Stimulated activated CD8-positive, alpha-beta memory T cell treated with anti-CD3 and anti-CD28 coated beads, Interleukin-15, amount 100 ng/mL, for 4 hours (primary cell): ENCODE data around the gene EME2.
"Not testable (repeated sequence)": the region's sequence is repeated elsewhere in the genome, so short reads cannot be mapped to it uniquely, and the experiment has no call there.

ENCODE experiments used
- DNase-seq, 2 donors: peaks; one replicate each; pipeline ENCODE4 v3.0.0-alpha.2; 2020; ENCODE audit warnings: low read depth in 2 of 2

The EME2 gene

DNA sequence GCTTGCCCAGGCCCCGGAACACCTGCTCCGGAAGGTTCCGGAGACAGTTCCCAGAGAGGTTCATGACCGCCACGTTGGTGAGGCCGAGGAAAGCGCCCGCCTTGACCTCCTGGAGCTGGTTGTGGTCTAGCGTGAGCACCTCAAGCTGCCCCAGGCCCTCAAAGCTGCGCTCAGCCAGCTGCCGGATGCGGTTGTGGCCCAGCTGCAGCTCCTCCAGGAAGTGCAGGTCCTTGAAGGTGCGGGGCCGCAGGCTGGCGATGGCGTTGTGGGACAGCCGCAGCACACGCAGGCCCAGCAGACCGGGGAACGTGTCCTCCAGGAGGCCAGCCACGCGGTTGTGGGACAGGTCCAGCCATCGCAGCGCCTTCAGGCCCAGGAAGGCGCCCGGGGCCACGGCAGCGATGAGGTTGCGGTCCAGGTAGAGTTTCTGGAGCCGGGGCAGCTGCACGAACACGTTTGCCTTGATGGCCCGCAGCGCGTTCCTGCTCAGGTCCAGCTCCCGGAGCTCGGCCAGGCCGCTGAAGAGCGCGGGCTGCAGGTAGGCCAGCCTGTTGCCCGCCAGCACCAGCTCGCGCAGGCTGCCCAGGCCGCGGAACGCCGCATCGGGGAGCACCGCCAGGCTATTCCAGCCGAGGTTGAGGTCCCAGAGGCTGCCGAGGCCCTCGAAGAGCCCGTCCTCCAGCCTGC is 18.8 kb downstream of the EME2 start:
- DNase-seq = no peak

DNA sequence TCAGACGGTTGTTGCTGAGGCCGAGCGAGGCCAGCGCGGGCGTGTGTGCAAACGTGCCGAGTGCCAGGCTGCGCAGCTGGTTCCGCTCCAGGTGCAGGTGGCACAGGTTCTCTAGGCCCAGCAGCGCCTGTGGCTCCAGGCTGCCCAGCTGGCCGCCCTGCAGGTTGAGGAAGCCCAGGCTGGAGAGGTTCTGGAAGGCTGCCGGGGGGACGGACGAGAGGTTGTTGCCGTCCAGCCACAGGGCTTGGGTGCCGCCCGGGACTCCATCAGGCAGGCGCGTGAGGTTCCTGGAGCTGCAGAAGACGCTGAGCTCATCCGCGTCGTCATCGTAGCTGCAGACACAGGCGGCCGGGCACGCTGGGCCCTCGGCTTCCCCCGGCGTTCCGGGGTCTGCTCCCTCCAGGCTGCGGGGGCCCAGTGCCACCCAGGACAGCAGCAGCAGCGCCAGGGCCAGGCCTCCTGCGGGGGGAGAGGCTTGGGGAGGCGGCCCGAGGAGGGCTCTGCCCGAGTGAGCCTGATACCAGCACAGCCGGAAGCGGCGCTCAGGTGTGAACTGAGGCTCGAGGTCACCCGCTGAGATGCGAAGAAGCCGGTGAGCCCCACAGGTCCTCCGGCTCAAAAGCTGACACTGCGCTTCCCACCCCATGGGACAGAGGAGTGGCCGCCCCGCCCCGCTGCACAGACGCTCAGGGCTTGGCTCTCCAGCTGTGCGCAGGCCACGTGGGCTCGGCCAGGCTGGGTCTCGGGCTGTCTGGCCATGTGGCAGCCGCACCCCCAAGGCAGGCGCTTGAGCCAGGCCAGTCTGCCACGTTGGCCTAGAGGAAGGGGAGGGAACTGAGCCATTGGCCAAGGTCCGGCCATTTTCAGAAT is 19.6 kb downstream of the EME2 start:
- DNase-seq = no peak

DNA sequence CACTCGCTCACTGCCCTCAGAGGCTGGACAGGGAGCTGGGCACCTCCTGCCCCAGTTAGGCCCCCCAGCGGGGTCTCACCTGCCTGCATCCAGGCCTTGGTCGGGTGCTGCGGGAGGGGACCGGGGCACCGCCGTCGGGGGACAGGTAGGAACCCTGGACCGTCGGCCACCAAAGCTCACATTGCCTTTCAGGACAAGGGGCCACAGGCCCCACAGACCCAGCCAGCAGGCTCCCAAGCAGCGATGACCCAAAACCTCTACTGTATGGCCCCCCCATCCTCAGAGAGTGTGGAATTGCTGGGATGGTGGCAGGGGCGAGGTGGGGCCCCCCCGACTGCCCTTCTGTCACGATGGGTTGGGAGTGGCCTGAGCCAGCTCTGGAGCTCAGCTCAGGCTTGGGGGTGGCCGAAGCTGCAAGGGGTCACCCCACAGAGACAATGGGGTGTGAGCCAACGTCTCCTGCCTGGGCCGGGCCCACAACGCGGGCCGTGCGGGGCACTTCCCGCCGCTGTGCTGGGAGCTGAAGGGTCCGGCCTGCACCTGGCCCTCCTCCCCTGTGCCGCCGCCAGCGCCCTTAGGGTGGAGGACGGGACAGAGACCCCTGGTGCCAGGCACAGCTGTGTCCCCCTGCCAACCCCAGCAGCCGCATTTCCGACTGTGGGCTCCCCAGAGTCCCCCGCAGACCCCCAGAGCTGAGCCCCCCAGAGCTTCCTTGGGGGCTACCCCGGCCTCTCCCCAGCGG is 20.4 kb downstream of the EME2 start:
- DNase-seq = no peak

DNA sequence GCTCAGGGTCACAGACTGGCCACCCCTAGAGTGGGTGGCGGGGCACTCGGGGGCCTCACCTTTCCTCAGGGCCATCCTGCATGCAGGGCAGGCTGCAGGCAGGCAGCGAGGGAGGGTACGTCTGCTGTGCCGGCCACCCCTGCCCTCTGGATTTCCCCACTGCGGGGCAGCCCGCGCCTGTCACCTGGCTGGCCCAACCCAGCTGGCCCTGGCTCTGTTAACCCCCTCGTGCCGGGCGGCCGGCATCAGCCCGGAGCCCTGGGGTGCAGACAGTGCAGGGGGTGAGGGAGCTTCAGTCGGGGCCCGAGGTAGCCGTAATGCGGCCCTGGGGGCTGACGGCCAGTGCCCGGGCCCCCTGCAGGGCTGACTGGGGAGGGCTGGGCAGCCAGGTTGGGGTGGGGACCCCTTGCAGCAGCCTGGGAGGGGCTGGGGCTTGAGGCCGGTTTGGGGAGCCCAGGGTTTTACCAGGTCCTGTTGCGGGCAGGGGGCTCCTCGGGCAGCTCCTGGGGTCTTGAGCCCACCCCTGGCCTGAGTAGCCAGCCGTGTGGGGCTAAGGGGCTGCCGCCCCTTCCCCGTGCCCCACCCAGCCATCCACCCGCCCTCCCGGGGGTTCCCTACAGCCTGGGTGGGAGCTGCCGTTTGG is 21.1 kb downstream of the EME2 start, which contains the start of gene IGFALS:
Gene IGFALS (minus strand): TSS at position 128 of the 643 bp plus-strand sequence. CDS start 53 bp downstream, at position 75.
- DNase-seq = no peak

DNA sequence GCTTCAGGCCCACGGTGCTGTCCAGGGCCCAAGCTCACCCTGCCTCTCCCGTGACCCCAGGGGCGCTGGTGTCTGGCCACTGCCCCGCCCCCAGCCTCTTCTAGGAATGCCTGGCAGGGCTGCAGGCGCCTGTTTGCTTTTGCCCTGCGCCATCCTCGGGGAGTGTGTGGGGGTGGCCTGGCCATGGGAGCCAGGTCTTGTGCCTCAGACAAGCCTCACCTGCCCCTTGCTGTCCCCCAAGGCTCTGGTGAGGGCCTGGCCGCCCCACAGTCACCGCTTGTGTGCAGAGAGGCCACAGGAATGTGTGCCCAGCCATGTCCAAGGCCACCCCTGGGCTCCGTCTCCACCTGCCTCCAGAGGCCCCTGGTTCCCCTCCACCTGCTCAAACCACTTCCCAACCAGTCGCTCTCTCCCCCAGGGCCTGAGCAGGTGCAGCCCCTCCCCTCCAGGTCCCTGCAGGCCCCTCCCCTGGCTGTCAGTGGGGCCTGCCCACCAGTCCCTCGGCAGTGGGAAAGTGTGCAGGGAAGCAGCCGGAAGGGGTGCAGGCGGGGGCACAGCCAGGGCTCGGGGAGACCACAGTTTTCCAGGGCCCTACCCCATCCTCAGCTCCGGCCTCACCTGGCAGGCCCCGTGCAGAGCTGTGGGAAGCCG is 21.7 kb downstream of the EME2 start:
- no peak for DNase-seq

DNA sequence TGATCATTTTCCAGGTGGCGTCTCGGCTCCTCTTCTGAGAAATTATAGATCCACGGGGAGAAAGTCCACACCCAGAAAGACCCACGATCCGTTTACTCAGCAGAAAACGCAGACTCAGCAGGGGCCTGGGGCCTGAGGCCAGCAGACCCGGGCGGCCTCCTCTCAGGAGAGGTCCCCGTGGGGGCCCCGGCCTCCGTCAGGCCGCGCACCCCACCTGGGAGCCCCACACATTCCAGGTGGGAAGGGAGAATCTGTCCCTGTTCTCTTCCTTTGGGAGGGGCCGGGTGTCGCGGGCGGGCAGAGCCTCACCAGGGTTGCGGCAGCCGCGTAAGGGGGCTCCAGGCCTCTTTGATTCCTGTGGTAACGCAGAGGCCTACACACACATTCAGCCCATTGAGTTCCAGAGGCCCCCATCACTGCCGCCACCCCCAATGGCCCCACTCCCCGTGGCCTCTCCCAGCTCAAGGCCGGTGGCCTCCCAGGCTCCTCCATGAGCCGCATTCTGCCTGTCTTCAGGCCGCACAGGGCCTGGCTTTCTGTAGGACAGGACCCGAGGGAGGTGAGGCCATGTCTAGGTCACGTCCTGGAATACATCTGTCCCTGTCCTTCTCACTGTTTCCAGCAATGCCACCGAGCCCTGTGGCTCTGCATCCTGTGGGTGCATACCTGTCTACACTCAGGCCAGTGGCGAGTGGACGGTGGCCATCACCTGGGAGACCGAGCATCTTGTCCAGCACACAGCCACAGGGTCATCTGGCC is 22.5 kb downstream of the EME2 start:
- no peak for DNase-seq

DNA sequence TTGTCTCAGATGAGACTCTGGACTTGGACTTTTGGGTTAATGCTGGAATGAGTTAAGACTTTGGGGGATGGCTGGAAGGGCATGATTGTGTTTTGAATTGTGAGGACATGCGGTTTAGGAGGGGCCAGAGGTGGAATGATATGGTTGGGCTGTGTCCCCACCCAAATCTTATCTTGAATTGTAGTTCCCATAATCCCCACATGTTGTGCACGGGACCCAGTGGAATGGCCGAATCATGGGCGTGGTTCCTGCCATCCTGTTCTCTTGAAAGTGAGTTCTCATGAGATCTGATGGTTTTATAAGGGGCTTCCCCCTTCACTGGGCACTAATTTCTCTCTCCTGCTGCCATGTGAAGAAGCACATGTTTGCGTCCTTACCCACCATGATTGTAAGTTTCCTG is 26.7 kb downstream of the EME2 start:
- not testable (repeated sequence) for DNase-seq

DNA sequence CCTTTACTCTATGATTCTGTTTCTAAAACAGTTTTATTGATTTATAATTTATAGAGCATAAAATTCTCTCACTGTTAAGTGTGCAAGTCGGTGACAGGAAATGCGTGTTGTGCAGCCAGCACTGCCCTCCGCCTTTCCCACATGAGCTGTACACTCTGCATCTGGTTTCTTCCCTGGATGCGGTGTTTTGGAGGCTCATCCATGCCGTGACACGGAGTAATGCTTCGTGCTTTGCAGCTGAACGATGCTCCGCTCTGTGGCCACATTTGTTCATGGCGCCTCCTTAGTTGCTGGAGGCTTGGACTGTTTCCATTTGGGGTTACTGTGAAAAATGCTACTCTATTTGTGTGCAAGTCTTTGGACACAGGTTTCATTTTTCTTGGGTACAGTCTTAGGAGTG is 28.1 kb downstream of the EME2 start:
- DNase-seq = no peak

DNA sequence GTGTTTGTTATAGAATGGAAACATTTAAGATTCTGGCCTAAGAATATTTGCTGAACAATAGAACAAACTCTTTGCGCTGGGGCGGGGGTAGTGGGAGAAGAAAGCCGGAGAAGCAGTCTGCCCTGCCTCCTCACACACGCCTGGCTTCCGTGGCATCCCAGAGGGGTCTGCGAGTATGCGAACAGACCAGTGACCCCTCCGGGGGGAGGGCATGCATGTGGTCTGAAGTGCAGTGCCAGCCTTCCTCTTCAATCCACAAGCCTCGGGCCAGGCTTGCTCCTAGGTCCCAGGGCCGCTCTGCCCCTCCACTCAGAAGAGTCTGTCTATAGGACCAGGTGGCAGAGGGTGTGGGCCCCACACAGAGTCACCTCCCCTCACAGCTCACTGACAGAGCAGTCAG is 35.0 kb downstream of the EME2 start:
- no peak for DNase-seq

DNA sequence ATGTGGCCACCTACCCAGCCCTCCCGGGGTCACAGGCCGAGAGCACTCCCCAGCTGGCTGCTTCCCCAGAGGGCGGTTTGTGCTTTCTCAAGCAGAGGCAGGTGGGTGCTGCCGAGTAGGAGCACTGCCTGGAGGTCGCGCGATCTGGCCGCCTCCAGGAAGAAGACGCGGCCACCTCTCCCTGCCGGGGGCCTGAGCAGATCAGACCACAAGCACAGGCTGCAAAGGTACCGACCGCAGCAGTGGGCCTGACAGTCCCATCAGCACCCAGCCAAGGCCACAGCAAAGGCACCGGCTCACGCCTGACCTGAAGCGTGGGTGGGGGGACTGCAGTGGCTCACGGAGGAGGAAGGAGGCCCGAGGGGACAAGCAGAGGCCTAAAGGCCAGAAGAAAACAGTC is 36.1 kb downstream of the EME2 start:
- no peak for DNase-seq

DNA sequence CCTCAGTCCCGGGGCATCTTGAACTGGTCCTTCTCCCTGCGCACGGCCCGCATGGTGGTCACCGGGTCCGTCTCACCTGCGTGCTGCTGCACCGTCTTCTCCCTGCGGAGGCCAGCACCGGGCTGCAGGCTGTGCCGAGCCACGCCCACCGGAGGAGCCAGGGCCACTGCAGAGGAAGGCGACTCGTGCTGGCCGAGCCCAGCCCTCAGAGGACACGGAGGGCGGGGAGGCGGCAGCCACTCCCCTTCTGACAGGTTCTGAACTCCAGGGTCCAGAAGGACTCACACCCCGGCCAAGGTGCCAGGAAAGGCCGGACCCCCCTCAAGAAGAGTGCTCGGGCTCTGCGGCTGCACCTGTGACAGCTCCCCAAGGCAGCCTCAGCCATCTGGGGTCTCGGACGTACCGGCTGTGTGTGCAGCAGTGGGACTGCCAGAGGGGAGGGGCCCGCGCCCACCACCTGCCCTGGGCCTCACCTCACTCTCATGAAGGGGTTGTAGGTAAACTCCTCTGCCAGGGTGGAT is 36.7 kb downstream of the EME2 start:
- DNase-seq = no peak

DNA sequence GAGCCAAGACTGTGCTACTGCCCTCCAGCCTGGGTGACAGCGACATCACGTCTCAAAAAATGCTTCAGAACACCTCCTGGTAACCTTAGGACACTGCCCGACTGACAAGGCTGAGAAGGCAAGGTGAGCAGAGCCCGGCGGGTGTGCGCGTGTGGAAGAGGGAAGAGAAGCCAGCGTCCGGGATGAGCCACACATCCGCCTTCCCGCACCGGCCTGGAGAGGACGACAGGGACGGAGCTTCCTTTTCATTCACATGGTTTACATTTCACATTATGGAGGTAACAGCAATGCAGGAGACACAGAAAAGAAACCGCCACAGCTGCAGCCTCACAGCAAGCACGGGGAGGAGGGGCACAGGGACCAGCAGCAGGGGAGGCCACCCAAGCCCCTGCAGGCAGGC is 37.5 kb downstream of the EME2 start:
- DNase-seq = no peak

DNA sequence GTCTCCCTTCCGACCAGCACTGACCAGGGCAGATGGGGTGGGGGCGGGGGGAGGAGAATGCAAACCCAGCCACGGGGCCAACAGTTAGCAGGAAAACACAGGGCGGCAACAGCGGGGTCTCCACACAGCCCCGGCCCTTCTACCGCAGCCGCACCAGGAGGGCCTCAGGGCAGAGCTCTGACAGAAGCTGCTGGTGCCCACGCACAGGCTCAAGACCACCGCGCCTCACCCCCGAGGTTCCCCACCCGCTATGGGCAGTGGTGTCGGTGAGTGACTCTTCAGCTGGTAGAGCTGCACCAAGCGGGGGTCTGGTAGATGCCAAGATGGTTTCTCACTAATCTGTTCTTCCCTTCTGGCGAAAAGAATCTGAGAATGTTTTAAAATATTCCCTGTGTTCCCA is 37.9 kb downstream of the EME2 start:
- no peak for DNase-seq

DNA sequence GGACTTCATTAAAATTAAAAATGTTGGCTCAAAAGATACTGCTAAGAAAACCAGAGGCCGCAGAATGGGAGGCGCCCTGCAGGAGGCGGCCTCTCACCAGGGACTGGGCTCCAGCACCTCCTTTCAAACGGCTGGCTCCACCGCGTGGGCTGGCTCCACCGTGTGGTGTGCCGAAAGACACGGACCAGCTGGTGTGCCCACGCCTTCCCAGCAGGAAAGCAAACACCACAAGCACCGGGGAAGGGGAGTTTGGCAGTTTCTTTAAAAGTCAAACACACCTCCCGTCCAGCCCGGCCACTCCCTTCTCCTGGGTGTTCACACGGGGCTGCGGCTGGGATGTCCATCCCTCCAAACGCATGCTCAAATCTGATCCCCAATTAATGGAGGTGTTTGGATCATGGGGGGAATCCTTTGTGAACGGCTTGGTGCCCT is 40.1 kb downstream of the EME2 start:
- peak in 1 of 2 donors; percentile 3 for DNase-seq

DNA sequence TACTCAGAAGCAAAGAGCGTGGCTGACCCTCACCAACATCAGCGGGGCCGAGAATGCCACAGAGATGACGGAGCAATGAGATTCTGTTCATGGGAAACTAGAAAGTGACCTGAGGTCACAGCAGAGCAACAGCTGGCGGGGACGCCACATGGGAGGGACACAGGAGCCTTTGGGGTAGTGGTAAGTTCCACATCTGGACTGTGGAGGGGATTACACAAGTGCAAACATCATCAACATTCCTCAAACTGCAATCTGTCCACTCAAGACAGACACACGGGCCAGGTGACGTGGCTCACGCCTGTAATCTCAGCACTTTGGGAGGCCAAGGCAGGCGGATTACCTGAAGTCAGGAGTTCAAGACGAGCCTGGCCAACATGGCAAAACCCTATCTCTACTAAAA is 42.9 kb downstream of the EME2 start:
- no peak for DNase-seq

DNA sequence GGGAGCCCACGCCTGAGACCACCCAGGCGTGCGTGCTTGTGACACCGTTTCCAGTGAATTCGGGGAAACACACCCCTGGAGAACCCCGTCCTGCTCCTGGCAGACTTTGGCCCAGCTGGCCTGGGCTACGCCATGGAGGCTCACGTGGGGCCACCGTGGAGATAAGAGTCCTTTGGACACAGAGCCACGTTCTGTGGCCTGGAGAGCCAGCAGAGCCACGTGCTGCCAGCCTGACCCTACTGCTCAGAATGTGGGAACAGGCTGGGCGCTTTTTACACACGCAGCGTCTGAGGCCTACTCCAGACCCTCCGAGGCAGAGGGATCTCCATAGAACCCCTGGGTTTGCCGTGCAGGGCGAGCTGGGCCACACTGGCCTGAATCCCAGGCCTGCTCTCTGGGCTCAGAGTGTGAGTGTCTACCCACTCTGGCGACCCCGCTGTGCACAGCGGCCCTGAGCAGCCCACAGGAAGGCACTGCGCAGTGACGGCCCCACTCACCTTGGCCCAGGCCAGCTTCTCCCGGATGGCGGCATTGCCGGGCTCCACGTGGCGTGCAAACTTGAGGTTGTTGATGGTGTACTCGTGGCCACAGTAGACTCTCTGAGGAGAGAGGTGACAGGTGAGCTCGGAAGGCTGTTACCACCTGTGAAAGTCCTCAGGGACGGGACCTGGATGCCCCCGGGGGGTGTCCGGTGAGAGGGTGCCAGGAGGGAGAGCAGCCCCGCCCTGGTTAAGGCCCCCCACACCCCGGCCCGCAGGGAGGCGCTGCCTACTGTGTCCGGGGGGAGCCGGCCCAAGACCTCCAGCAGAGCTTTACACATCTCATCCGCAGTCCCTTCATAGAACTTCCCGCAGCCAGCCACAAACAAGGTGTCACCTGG is 44.0 kb downstream of the EME2 start:
- DNase-seq = no peak

DNA sequence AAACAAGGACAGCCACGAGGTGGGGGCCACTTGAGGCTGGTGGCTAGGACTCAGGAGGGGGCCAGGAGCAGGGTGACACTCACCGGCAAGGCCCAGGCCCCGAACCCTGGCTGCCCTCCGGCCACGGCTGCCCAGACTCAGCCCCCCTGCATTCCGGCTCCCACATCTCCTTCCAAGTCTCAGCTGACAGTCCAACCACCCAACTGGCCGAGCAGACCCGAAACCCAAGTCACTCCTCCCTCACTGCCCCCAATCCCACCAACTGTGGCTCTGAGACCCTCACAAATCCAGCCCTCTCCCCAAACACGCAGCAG is 44.6 kb downstream of the EME2 start:
- no peak for DNase-seq

DNA sequence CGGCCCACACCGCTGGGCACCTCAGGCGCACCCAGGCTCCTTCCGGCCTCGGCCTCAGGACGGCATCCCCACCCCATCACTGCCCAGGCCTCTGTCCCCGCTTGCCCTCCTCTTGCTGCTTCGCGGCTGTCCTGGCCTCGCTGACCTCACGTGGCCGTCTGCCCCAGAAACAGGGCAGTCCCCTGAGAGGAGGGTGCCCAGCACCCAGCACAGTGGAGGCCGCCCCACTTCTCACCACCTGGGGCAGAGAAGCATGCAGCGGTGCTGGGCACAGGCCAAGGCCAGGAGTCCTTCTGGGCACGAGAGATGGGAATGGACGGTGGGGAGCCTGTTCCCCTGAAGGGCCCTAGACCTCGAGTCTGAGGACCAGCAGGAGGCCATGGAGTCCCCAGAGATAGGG is 45.1 kb downstream of the EME2 start:
- no peak for DNase-seq

DNA sequence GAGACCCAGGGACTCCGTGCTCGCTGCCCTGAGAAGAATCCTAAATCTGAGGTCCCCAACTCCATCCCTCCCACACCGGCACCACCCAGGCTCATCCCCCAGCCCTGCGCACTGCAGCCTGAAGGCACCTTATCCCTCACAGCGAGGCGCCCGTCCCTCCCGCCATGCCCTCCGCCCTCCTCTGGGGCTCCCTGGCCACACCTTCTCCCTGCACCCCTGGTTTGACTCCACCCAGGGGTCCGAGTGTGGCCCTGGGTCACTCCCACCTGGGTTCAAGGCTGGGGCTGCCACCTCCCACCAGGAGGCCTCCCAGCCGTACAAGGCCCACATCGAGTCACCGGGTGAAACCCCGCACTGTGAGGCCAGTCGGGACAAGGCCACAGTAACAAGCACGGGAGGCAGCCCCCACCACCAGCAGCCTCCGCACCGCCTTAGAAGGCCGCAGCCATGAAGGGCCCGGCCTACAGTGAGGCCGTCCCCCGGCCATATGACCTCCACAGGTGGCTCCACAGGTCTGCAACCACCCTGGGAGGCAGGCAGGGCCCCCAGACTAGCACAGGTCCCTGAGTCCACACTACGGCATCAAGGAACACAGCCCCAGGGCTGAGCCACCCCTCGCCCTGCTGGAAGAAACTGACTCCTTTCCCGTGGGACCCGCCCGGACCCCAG is 45.7 kb downstream of the EME2 start:
- no peak for DNase-seq
